GM18511 (cell line): ENCODE measurements around the gene C17orf75.

ENCODE experiments used
- ATAC-seq: cut with Tn5 transposase; IDR thresholded peaks from one replicate; pipeline ENCODE4 v1.9.1; 2021; ENCODE audit warnings: mild to moderate bottlenecking, moderate library complexity; ENCODE audit not compliant: unreplicated experiment

C17orf75 gene

DNA sequence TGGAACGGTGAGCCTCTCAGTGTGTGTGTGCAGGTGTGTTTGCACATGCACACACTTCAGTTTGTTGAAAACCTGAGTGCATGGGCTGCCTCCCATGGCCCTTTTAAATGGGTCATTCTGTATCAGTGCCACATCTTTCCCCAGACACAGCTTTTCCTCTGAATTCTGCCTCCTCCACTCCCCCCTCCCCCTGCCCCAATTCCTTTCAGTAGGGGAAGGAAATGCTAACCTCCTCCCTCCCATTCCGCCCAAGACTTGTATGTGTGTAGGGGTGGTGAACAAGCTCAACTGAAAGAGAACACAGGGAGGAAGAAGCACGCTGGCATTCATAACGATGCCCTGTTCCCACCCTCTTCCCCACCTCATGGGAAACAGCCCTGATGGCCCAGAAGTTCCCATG is 34.3 kb downstream of the C17orf75 start:
- no peak for ATAC-seq

DNA sequence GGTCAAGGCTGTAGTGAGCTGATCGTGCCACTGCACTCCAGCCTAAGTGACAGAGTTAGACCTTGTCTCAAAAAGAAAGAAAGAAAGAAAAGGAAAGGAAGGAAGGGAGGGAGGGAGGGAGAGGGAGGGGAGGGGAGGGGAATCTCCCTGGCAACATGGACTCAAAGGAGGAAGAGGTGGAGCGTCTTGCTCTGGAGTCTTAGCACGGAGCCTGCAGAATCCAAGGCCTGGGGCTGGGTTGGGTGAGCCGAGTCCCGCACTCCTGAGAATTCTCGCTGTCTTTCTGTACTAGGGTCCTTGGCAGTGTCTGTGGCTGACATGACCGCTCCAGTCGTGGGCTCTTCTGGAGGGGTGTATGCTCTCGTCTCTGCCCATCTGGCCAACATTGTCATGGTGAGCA is 36.9 kb downstream of the C17orf75 start:
- no peak for ATAC-seq

DNA sequence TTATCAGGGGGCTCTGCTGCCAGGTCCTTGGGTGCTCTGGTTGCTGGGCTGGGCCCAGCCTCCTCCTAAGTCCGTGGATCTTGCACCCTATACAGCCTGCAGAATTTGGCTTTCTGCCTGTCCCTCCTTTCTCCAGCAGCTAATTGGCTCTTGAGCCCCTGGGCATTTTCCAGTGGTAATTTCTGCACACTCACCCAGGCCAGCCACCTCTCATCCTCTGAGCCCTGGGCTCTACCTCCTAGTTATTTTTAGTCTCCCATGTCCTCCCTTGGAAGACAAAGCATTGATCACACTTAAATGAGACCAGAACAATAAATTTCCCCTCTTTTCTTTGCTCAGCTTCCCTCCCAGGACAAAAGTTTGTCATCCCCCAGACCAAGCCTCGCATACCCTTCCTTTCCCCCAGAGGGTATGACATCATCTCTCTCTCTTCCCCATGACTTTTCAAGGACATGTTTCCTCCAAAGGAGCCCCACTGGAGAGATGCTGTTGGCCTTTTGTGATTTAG is 38.1 kb downstream of the C17orf75 start:
- ATAC-seq = no peak

- ATAC-seq = no peak
Measured at GRCh38 chr17:32302860-32303649, 38.9 kb downstream of the C17orf75 start.

DNA sequence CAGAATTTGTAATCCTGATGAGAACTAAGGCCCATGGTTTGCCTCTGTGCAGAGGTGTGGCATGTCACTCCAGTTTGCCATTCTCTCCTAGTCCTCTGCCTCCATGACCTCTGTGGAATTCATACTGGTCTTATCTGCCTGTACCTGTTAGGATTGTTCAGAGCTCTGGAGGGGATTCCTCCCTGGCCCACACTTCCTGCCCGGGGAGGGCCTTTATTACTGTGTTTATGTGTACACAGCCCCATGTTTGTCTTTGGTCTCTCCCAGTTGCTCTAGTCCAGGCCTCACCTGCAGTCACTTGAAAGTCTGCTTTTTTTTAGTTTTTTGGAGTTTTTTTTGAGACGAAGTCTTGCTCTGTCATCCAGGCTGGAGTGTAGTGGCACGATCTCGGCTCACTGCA is 39.9 kb downstream of the C17orf75 start:
- no peak for ATAC-seq

DNA sequence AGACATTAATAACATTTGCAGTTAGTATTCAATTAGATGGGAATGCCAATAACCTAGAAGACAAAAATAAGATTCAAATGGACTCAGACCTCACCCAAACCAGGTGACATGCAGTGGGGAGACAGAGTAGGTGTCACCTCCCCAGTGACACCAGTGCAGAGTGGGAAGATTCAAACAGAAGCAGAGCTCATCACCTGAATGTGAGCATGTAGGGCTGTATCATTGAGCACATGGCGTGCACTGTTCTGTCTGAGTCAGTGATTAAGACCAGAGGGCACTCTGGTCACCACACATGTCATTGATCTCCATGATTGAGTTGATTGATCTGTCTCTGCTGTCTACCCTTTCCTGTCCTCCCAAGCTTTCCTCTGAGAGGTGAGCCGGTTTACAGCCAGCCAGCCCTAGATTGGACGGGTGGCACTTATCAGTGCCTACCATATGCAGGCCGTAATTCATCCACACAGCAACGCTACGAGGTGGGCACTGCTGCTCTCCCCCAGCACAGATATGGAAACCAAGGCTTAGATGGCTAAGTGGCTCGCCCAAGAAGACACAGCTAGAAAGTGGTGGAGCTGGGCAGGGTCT is 42.3 kb downstream of the C17orf75 start:
- ATAC-seq = no peak

DNA sequence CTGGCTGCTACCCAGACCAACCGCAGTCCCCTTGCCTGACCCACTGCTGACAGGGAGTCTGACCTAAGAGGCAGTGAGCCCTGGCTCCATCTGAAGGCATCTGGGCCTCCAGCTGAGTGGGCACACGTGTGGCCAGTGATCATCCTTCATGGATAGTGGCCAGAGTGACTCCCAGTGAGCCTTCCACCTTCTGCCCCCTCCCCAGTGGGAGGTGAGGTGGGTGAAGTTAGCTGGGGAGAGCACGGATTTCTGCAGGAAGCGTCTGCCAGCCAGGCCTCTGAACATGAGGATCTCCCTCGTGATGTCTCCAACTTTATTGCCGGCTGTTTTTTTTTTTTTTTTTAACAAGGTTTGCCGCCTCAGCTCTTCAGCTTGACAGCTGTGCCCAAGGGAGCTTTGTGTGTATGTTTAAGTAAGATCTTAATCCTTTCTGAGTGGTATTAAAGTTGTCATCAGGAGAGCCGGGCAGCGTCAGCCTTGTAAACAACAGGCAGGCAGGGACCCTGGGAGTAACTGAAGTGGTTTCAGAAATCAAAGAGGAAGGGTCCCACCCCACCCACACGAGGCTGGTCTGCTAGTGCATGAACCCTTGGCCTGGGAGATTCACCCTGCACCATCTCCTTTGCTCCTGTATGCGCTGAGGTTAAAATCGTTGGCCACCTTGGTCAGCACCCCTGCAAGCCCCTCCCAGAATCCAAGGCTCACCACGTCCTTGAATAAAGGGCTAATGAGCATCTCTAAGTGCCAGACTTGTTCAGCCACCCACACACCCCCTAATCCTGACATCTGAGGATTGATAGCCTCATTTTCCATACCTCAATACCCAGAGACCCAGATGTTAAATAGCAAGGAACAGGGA is 43.0 kb downstream of the C17orf75 start:
- no peak for ATAC-seq

DNA sequence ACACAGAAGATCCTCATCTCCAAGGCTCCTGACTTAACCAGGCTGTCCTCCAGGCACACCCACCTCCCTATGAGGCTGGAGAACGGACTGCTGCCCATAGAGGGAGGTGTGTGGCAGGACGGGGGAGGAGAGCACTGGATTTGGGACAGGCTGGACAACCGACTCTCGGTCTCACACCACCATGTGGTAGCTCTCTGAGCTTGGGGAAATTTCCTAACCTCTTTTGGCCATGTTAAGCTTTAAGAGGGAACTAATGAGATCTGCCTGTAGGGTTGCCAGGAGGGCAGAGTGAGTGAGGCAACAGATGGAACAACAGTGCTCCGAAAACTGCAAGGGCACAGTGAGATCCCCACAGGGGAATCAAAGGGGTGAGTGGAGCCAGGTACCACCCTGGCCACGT is 43.7 kb downstream of the C17orf75 start:
- no peak for ATAC-seq

- no peak for ATAC-seq
Measured at GRCh38 chr17:32297860-32298259, 44.1 kb downstream of the C17orf75 start.

DNA sequence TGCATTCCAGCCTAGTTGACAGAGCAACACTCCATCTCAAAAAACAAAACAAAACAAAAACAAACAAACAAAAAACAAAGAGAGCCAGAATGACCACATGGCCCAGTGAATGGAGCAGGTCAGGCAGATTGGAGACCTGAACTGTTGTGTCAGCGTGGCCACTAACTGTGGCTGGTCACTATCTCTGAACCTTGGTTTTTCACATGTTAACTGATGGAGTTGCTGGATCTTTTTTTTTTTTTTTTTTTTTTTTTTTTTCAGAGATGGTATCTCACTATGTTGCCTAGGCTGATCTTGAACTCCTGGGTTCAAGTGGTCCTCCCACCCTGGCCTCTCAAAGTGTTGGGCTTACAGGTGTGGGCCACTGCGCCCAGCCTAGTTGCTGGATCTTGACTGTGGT is 44.5 kb downstream of the C17orf75 start:
- no peak for ATAC-seq

DNA sequence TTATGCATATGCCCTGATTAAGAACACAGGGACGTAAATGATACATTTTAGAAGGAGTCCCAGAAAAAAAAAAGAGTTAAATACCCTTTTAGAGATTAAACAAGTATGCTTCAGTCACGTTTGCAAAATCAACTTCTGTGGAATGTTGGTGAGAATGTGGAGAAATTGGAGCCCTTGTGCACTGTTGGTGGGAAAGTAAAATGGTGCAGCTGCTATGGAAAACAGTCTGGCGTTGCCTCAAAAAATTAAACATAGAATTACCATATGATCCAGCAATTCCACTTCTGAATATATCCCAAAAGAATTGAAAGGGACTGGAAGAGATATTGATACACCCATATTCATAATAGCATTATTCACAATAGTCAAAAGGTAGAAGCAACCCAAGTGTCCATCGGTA is 49.9 kb downstream of the C17orf75 start:
- no peak for ATAC-seq

DNA sequence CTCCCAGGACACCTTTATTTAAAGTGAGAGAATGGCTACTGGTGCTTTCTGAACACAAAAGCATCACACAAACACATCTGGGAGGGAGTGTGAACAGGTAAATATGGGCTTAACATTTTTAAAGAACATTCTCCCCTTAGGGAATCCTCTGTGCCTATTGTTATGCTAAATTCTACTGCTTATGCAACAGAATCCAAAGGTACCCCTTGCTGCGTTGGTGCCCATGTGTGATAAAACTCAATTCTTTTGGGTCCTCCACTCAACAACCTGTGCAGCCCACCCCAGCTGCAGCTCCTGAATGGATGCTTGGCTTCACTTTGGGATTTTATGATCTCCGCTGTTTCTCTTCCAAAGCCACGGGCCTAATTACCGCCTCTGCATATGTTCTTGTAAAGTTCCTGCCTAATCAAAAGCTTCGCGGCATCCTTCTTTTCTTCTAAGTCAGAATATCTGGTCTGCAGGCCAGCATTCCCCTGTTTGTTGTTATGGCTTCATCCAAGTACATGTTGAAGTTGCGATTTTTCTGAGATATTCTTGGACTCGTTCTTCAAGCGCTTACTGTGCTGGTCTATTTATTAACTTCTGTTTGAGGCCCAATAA is 52.4 kb downstream of the C17orf75 start:
- no peak for ATAC-seq

- ATAC-seq = no peak
Measured at GRCh38 chr17:32288615-32289014, 53.4 kb downstream of the C17orf75 start.

GRCh38 chr17:32287804-32288511 is 54.0 kb downstream of the C17orf75 start:
- no peak for ATAC-seq

- no peak for ATAC-seq
Measured at GRCh38 chr17:32286518-32286900, 55.5 kb downstream of the C17orf75 start.

- no peak for ATAC-seq
Measured at GRCh38 chr17:32285746-32286517, 56.0 kb downstream of the C17orf75 start.

GRCh38 chr17:32285306-32285705 is 56.7 kb downstream of the C17orf75 start:
- ATAC-seq = no peak

GRCh38 chr17:32283745-32284201 is 58.2 kb downstream of the C17orf75 start:
- no peak for ATAC-seq

GRCh38 chr17:32281011-32281451 is 60.9 kb downstream of the C17orf75 start:
- no peak for ATAC-seq
